Spleen (tissue), 7 donors: Measurements from ENCODE around the gene GLG1.
"Not testable (repeated sequence)": the region's sequence is repeated elsewhere in the genome, so short reads cannot be mapped to it uniquely, and the experiment has no call there.

Experiments used
- CTCF ChIP-seq, 11 experiments: fragments of 200-600 bp in 7 of 11; fragments of 450-650 bp in 4 of 11; sonication (generic) in 4 of 11; IDR thresholded peaks in 8 of 11; conservative IDR thresholded peaks in 3 of 11; 1 replicate in 7 of 11; 2 replicates in 4 of 11; pipeline versions ENCODE4 v1.4.0 to v1.8.0; 2016 to 2021; ENCODE audit warnings: antibody characterized with exemption in 11 of 11, inconsistent platforms in 4 of 11, mild to moderate bottlenecking in 1 of 11
- POLR2AphosphoS5 ChIP-seq, 3 donors: sonication (generic); formaldehyde crosslinking; IDR thresholded peaks; one replicate each; pipeline ENCODE4 v1.5.1; 2017; ENCODE audit warnings: antibody characterized with exemption in 3 of 3
- donor health status: DM: no; HTN: no; CAD: no; lungs with moderate emphysema.
- donor health status: DM: no; HTN: no; CAD: no.
- donor health status: DM: no; HTN: no; CAD: no.

GRCh38 chr16:74518934-74519333 lies 88.0 kb downstream of the GLG1 start:
- TF ChIP-seq CTCF (IDR thresholded peaks at IDR 0.05 in 8 of 11, conservative IDR thresholded peaks at IDR 0.05 in 3 of 11); POLR2AphosphoS5 (IDR thresholded peaks at IDR 0.05): not testable (repeated sequence)
